ENCODE data around the gene STK11. TPM values are rescaled to one million over a fixed set of nuclear protein-coding genes. Genes with fewer than 3 reads are reported as not detected.

The STK11 gene
- polyA plus RNA-seq, 1 of the 3 experiments (the other 2 are of a cell fraction), result 55.5 TPM

GRCh38 chr19:1252821-1253513, 47.4 kb downstream of the STK11 start (continued):
- TF ChIP-seq ZBTB33 (IDR thresholded peaks at IDR 0.05; ENCODE audit: borderline replicate concordance, low read depth) (no peak), FOSL2 (IDR thresholded peaks at IDR 0.05; ENCODE audit: borderline replicate concordance, low read depth) (peak; percentile 74), CHD2 (IDR thresholded peaks at IDR 0.05; ENCODE audit: low read length, partially characterized antibody) (peak; percentile 18), TEAD4 (IDR thresholded peaks at IDR 0.05; ENCODE audit: borderline replicate concordance, insufficient read depth) (no peak), MEF2A (IDR thresholded peaks at IDR 0.05; ENCODE audit: borderline replicate concordance, low read depth) (no peak), PBX3 (IDR thresholded peaks at IDR 0.05) (peak; percentile 47)
- TF ChIP-seq, protein P1, sequence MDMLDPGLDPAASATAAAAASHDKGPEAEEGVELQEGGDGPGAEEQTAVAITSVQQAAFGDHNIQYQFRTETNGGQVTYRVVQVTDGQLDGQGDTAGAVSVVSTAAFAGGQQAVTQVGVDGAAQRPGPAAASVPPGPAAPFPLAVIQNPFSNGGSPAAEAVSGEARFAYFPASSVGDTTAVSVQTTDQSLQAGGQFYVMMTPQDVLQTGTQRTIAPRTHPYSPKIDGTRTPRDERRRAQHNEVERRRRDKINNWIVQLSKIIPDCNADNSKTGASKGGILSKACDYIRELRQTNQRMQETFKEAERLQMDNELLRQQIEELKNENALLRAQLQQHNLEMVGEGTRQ (IDR thresholded peaks at IDR 0.05; ENCODE audit: borderline replicate concordance, low read depth, low read length), result no peak
- TF ChIP-seq, protein P2, sequence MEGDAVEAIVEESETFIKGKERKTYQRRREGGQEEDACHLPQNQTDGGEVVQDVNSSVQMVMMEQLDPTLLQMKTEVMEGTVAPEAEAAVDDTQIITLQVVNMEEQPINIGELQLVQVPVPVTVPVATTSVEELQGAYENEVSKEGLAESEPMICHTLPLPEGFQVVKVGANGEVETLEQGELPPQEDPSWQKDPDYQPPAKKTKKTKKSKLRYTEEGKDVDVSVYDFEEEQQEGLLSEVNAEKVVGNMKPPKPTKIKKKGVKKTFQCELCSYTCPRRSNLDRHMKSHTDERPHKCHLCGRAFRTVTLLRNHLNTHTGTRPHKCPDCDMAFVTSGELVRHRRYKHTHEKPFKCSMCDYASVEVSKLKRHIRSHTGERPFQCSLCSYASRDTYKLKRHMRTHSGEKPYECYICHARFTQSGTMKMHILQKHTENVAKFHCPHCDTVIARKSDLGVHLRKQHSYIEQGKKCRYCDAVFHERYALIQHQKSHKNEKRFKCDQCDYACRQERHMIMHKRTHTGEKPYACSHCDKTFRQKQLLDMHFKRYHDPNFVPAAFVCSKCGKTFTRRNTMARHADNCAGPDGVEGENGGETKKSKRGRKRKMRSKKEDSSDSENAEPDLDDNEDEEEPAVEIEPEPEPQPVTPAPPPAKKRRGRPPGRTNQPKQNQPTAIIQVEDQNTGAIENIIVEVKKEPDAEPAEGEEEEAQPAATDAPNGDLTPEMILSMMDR (IDR thresholded peaks at IDR 0.05), result peak; percentile 24

GRCh38 chr19:1253514-1254080, 48.0 kb downstream of the STK11 start:
- 0 out of 2 replicates have a peak, but pooled peaks have one; percentile 0 for TF ChIP-seq RXRA (IDR thresholded peaks at IDR 0.05; ENCODE audit: borderline replicate concordance, low read depth)
- TF ChIP-seq FOXJ3 (CRISPR knock-in tag; IDR thresholded peaks at IDR 0.05), result no peak
- Histone ChIP-seq H3K27ac (ENCODE audit: low read depth in 2 of 2, low read length in 1 of 2) (peak overlapping the region; percentile 95 to 99), H3F3A (replicated peaks; ENCODE audit: insufficient read depth) (peaks cover 58% of the 10 kb centered on the region), H3K9me3 (no peaks in the 10 kb centered on the region), H3K4me3 (ENCODE audit: low read depth in 2 of 2, low read length in 1 of 2) (peak overlapping the region; percentile 79 to 86), H2AFZ (ENCODE audit: low read depth) (no peak overlapping the region), H3K9me2 (no peaks in the 10 kb centered on the region), H3K4me1 (ENCODE audit: control insufficient read depth in 1 of 2, insufficient read depth in 2 of 2, low read depth in 1 of 2, low read length in 1 of 2) (peaks cover 20 to 38% of the 10 kb centered on the region in 2 experiments), H3K9ac (peak overlapping the region; percentile 98), H3K27me3 (ENCODE audit: insufficient read depth) (no peaks in the 10 kb centered on the region), H3K4me2 (peak overlapping the region; percentile 99), H4K20me1 (ENCODE audit: insufficient read depth) (peaks cover 65% of the 10 kb centered on the region), H3K36me3 (replicated peaks in 1 of 2; ENCODE audit: control insufficient read depth in 1 of 2, insufficient read depth in 2 of 2, low read length in 1 of 2) (peaks cover 49 to 50% of the 10 kb centered on the region in 2 experiments), H3K79me2 (ENCODE audit: insufficient read depth) (peaks cover 83% of the 10 kb centered on the region)
- POLR2A ChIA-PET, result interaction anchor here (1.0 to 1.9 kb wide), 7 partner anchors 8 to 22 kb away, joined by 3 to 32 read pairs (median 7); partner anchors contain the start of genes ATP5F1D, CIRBP and FAM174C
- DNase-seq, result no peak
- 27% methylated on average over 10 of the region's 23 CpGs for WGBS (ENCODE audit: low lambda C conversion rate)
- CTCF ChIA-PET, result interaction anchor here (1.0 to 18.6 kb wide), 6 partner anchors 9 to 140 kb away, joined by 3 to 594 read pairs (median 4); partner anchors contain the start of genes ATP5F1D and CIRBP

All from SK-N-SH (cell line).